ENCODE results near the gene SH3PXD2B.
"Not testable (repeated sequence)": the region's sequence is repeated elsewhere in the genome, so short reads cannot be mapped to it uniquely, and the experiment has no call there.

Gene SH3PXD2B

GRCh38 chr5:172365948-172366608 is 88.2 kb downstream of the SH3PXD2B start:
- no peak for DNase-seq (ENCODE audit: low read depth in 3 of 3)

GRCh38 chr5:172364773-172365172 is 89.6 kb downstream of the SH3PXD2B start:
- DNase-seq (ENCODE audit: low read depth in 3 of 3) = no peak

GRCh38 chr5:172362755-172363154 is 91.6 kb downstream of the SH3PXD2B start:
- DNase-seq (ENCODE audit: low read depth in 3 of 3) = no peak

- DNase-seq (ENCODE audit: low read depth in 3 of 3) = peak in 2 of 3 experiments; percentile 2 to 9
These were observed 92.6 kb downstream of the SH3PXD2B start for GRCh38 chr5:172361566-172362238.

- DNase-seq (ENCODE audit: low read depth in 3 of 3) = no peak
These were observed 96.0 kb downstream of the SH3PXD2B start for GRCh38 chr5:172358345-172358744.

- no peak for DNase-seq (ENCODE audit: low read depth in 3 of 3)
These were observed 97.8 kb downstream of the SH3PXD2B start for GRCh38 chr5:172356527-172356926.

GRCh38 chr5:172356047-172356446 is 98.3 kb downstream of the SH3PXD2B start:
- no peak for DNase-seq (ENCODE audit: low read depth in 3 of 3)

- no peak for DNase-seq (ENCODE audit: low read depth in 3 of 3)
These were observed 100.5 kb downstream of the SH3PXD2B start for GRCh38 chr5:172353846-172354245.

- DNase-seq (ENCODE audit: low read depth in 3 of 3) = no peak
These were observed 101.0 kb downstream of the SH3PXD2B start for GRCh38 chr5:172353271-172353812.

GRCh38 chr5:172352526-172352925 is 101.8 kb downstream of the SH3PXD2B start:
- not testable (repeated sequence) for DNase-seq (ENCODE audit: low read depth in 3 of 3)

GRCh38 chr5:172351240-172351778 is 103.0 kb downstream of the SH3PXD2B start:
- no peak for DNase-seq (ENCODE audit: low read depth in 3 of 3)

GRCh38 chr5:172350212-172351181 is 103.8 kb downstream of the SH3PXD2B start:
- DNase-seq (ENCODE audit: low read depth in 3 of 3) = no peak

- not testable (repeated sequence) for DNase-seq (ENCODE audit: low read depth in 3 of 3)
These were observed 105.6 kb downstream of the SH3PXD2B start for GRCh38 chr5:172348733-172349132.

- DNase-seq (ENCODE audit: low read depth in 3 of 3) = no peak
These were observed 106.2 kb downstream of the SH3PXD2B start for GRCh38 chr5:172348084-172348483.

GRCh38 chr5:172347496-172348052 is 106.8 kb downstream of the SH3PXD2B start:
- no peak for DNase-seq (ENCODE audit: low read depth in 3 of 3)

- no peak for DNase-seq (ENCODE audit: low read depth in 3 of 3)
These were observed 108.4 kb downstream of the SH3PXD2B start for GRCh38 chr5:172345881-172346280.

- no peak for DNase-seq (ENCODE audit: low read depth in 3 of 3)
These were observed 109.4 kb downstream of the SH3PXD2B start for GRCh38 chr5:172344855-172345409.

- DNase-seq (ENCODE audit: low read depth in 3 of 3) = no peak
These were observed 110.6 kb downstream of the SH3PXD2B start for GRCh38 chr5:172343741-172344140.

GRCh38 chr5:172342918-172343317 is 111.4 kb downstream of the SH3PXD2B start:
- no peak for DNase-seq (ENCODE audit: low read depth in 3 of 3)

GRCh38 chr5:172339264-172340180 is 114.8 kb downstream of the SH3PXD2B start:
- DNase-seq (ENCODE audit: low read depth in 3 of 3) = no peak

All from stimulated activated CD4-positive, alpha-beta T cell treated with anti-CD3 and anti-CD28 coated beads, TNF-alpha, amount 100 ng/mL, for 24 hours (primary cell).